Measurements from ENCODE around the gene CRTC2.

The CRTC2 gene

GRCh38 chr1:153953859-153954365 is 4.5 kb downstream of the CRTC2 start:
- H3F3A ChIP-seq (ENCODE audit: low read depth), result no peaks in the 10 kb centered on the region
- H3K9me3 ChIP-seq (ENCODE audit: insufficient read depth, low read depth, low read length), result no peaks in the 10 kb centered on the region
- TF ChIP-seq EZH2phosphoT487 (IDR thresholded peaks at IDR 0.05; ENCODE audit: borderline replicate concordance), result no peak
- TF ChIP-seq CTCF (conservative IDR thresholded peaks at IDR 0.05; ENCODE audit: low read length), result no peak
- peaks cover 40% of the 10 kb centered on the region for H4K20me1 ChIP-seq (ENCODE audit: insufficient read depth, low read length, poor library complexity, severe bottlenecking)
- peaks cover 59% of the 10 kb centered on the region for H3K79me2 ChIP-seq (ENCODE audit: insufficient read depth, low read length)
- H3K9ac ChIP-seq (ENCODE audit: low read depth, low read length, poor library complexity, severe bottlenecking), result no peak overlapping the region
- no peak overlapping the region for H2AFZ ChIP-seq (ENCODE audit: low read length)
- no peaks in the 10 kb centered on the region for H3K27me3 ChIP-seq (ENCODE audit: insufficient read depth, low read length, poor library complexity, severe bottlenecking)
- H3K36me3 ChIP-seq (ENCODE audit: insufficient read depth, low read length), result peaks cover 36% of the 10 kb centered on the region; the same call in 1 of the 2 replicates
- no peak overlapping the region for H3K4me3 ChIP-seq (ENCODE audit: low read length, poor library complexity, severe bottlenecking)
- H3K4me2 ChIP-seq (ENCODE audit: low read depth, low read length, poor library complexity, severe bottlenecking), result peak overlapping the region; percentile 46
- H3K9me2 ChIP-seq (replicated peaks; ENCODE audit: low read depth, low read length), result no peaks in the 10 kb centered on the region
- H3K4me1 ChIP-seq (ENCODE audit: insufficient read depth, low read length, poor library complexity, severe bottlenecking), result peaks cover 41% of the 10 kb centered on the region

GRCh38 chr1:153951801-153952200 is 6.6 kb downstream of the CRTC2 start:
- H3K27me3 ChIP-seq (ENCODE audit: insufficient read depth, low read length, poor library complexity, severe bottlenecking), result no peaks in the 10 kb centered on the region
- H3K4me1 ChIP-seq (ENCODE audit: insufficient read depth, low read length, poor library complexity, severe bottlenecking), result peaks cover 32% of the 10 kb centered on the region
- H3K4me3 ChIP-seq (ENCODE audit: low read length, poor library complexity, severe bottlenecking), result no peak overlapping the region
- no peak overlapping the region for H3K9ac ChIP-seq (ENCODE audit: low read depth, low read length, poor library complexity, severe bottlenecking)
- no peaks in the 10 kb centered on the region for H3K9me2 ChIP-seq (replicated peaks; ENCODE audit: low read depth, low read length)
- peaks cover 53% of the 10 kb centered on the region; the same call in 1 of the 2 replicates for H3K36me3 ChIP-seq (ENCODE audit: insufficient read depth, low read length)
- H3K9me3 ChIP-seq (ENCODE audit: insufficient read depth, low read depth, low read length), result no peaks in the 10 kb centered on the region
- TF ChIP-seq CTCF (conservative IDR thresholded peaks at IDR 0.05; ENCODE audit: low read length) (no peak), EZH2phosphoT487 (IDR thresholded peaks at IDR 0.05; ENCODE audit: borderline replicate concordance) (no peak)
- no peak overlapping the region for H2AFZ ChIP-seq (ENCODE audit: low read length)
- peaks cover 32% of the 10 kb centered on the region for H4K20me1 ChIP-seq (ENCODE audit: insufficient read depth, low read length, poor library complexity, severe bottlenecking)
- H3K4me2 ChIP-seq (ENCODE audit: low read depth, low read length, poor library complexity, severe bottlenecking), result no peak overlapping the region
- H3K79me2 ChIP-seq (ENCODE audit: insufficient read depth, low read length), result peaks cover 47% of the 10 kb centered on the region
- H3F3A ChIP-seq (ENCODE audit: low read depth), result no peaks in the 10 kb centered on the region

- H3K9me3 ChIP-seq (ENCODE audit: insufficient read depth, low read depth, low read length), result no peaks in the 10 kb centered on the region
- H3K9ac ChIP-seq (ENCODE audit: low read depth, low read length, poor library complexity, severe bottlenecking), result no peak overlapping the region
- no peak overlapping the region for H3K4me3 ChIP-seq (ENCODE audit: low read length, poor library complexity, severe bottlenecking)
- H3K27me3 ChIP-seq (ENCODE audit: insufficient read depth, low read length, poor library complexity, severe bottlenecking), result no peaks in the 10 kb centered on the region
- H3K4me2 ChIP-seq (ENCODE audit: low read depth, low read length, poor library complexity, severe bottlenecking), result no peak overlapping the region
- no peaks in the 10 kb centered on the region for H3K9me2 ChIP-seq (replicated peaks; ENCODE audit: low read depth, low read length)
- peaks cover 53% of the 10 kb centered on the region; the same call in 1 of the 2 replicates for H3K36me3 ChIP-seq (ENCODE audit: insufficient read depth, low read length)
- TF ChIP-seq CTCF (conservative IDR thresholded peaks at IDR 0.05; ENCODE audit: low read length) (no peak), EZH2phosphoT487 (IDR thresholded peaks at IDR 0.05; ENCODE audit: borderline replicate concordance) (no peak)
- H3K4me1 ChIP-seq (ENCODE audit: insufficient read depth, low read length, poor library complexity, severe bottlenecking), result peaks cover 27% of the 10 kb centered on the region
- peaks cover 41% of the 10 kb centered on the region for H3K79me2 ChIP-seq (ENCODE audit: insufficient read depth, low read length)
- H4K20me1 ChIP-seq (ENCODE audit: insufficient read depth, low read length, poor library complexity, severe bottlenecking), result peaks cover 28% of the 10 kb centered on the region
- no peaks in the 10 kb centered on the region for H3F3A ChIP-seq (ENCODE audit: low read depth)
- H2AFZ ChIP-seq (ENCODE audit: low read length), result no peak overlapping the region
Measured at GRCh38 chr1:153951183-153951582, 7.2 kb downstream of the CRTC2 start.
